Measurements from ENCODE around the gene WDTC1. TPM values are rescaled to one million over a fixed set of nuclear protein-coding genes. Genes with fewer than 3 reads are reported as not detected.

WDTC1 gene
- total and polyA plus RNA-seq, 2 of the 13 experiments (the other 11 are each of a cell fraction or from before 2014, with no cell fraction given), result 5.5 TPM

DNA sequence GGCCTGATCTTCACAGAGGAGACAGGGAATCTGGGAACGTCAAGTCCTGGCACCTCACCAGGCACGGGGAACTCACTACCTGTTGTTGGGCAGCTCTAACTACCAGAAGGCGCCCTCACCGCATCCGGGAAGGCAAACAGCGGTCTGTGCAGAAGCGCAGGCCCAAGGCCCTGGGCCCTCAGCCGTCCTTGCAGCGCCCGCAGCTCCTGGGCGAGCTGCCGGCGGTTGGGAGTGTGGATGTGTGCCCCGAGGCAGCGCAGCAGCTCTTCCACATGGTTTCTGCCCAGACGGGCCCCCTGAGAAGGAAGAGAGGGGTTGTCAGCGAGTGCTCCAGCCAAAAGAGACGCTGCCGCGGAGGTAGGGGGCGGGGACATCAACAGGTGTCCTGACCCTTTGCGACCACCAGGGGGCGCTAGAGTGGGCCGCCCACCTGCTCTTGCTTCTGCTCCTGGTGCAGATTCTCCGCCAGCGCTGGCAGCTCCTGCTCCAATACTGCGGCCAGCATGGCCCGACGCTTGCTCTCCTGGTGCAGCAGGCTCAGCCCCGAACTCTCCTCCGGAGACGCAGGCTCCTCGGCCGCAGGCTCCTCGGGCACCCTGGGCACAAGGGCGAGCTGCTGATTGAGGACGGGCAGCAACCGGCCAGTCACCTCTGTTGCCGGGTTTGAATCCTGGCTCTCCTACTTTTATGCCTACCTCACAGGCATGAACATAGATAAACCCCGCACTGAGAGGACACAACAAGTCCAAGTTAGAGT lies 123.0 kb downstream of the WDTC1 start (continued):
- TF ChIP-seq, protein P1, sequence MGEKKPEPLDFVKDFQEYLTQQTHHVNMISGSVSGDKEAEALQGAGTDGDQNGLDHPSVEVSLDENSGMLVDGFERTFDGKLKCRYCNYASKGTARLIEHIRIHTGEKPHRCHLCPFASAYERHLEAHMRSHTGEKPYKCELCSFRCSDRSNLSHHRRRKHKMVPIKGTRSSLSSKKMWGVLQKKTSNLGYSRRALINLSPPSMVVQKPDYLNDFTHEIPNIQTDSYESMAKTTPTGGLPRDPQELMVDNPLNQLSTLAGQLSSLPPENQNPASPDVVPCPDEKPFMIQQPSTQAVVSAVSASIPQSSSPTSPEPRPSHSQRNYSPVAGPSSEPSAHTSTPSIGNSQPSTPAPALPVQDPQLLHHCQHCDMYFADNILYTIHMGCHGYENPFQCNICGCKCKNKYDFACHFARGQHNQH (CRISPR knock-in tag; IDR thresholded peaks at IDR 0.05), result peak; percentile 29; the same call in 1 of the 2 replicates
- TF ChIP-seq GABPB1 (CRISPR knock-in tag; IDR thresholded peaks at IDR 0.05) (peak; percentile 34; the same call in 1 of the 2 replicates), ZNF33A (CRISPR knock-in tag; IDR thresholded peaks at IDR 0.05; ENCODE audit: borderline replicate concordance) (no peak), NFYB (CRISPR knock-in tag; IDR thresholded peaks at IDR 0.05) (no peak), FOXO1 (CRISPR knock-in tag; IDR thresholded peaks at IDR 0.05) (0 out of 2 replicates have a peak, but pooled peaks have one; percentile 17), ZNF790 (CRISPR knock-in tag; IDR thresholded peaks at IDR 0.05; ENCODE audit: borderline replicate concordance) (no peak), RXRB (CRISPR knock-in tag; IDR thresholded peaks at IDR 0.05; ENCODE audit: borderline replicate concordance) (0 out of 2 replicates have a peak, but pooled peaks have one; percentile 15), ZNF234 (CRISPR knock-in tag; conservative IDR thresholded peaks at IDR 0.05) (no peak), JDP2 (CRISPR knock-in tag; IDR thresholded peaks at IDR 0.05; ENCODE audit: borderline replicate concordance) (no peak), NFE2L1 (CRISPR knock-in tag; IDR thresholded peaks at IDR 0.05; ENCODE audit: borderline replicate concordance) (no peak), ZFX (CRISPR knock-in tag; IDR thresholded peaks at IDR 0.05; ENCODE audit: low read depth) (peak; percentile 36), RORA (CRISPR knock-in tag; IDR thresholded peaks at IDR 0.05) (no peak), NR2C2 (CRISPR knock-in tag; IDR thresholded peaks at IDR 0.05; ENCODE audit: borderline replicate concordance) (no peak), ZMYM3 (CRISPR knock-in tag; IDR thresholded peaks at IDR 0.05) (0 out of 2 replicates have a peak, but pooled peaks have one; percentile 9), SALL1 (CRISPR knock-in tag; IDR thresholded peaks at IDR 0.05) (no peak; the same call in 1 of the 2 replicates), RAD21 (CRISPR knock-in tag; IDR thresholded peaks at IDR 0.05) (peak; percentile 85), YY1 (IDR thresholded peaks at IDR 0.05; ENCODE audit: insufficient read depth, insufficient replicate concordance, low read depth, low read length) (peak; percentile 18), CEBPB (IDR thresholded peaks at IDR 0.05; ENCODE audit: borderline replicate concordance, low read depth, low read length) (no peak), CEBPG (CRISPR knock-in tag; IDR thresholded peaks at IDR 0.05) (no peak), ZNF33B (CRISPR knock-in tag; IDR thresholded peaks at IDR 0.05) (no peak), ZNF607 (CRISPR knock-in tag; IDR thresholded peaks at IDR 0.05; ENCODE audit: borderline replicate concordance) (peak; percentile 85)
- TF ChIP-seq, protein P2, sequence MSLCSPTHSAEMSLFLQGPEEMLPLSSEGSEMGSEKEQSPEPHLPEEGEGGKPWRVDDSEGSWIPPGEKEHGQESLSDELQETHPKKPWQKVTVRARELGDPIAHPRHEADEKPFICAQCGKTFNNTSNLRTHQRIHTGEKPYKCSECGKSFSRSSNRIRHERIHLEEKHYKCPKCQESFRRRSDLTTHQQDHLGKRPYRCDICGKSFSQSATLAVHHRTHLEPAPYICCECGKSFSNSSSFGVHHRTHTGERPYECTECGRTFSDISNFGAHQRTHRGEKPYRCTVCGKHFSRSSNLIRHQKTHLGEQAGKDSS (CRISPR knock-in tag; IDR thresholded peaks at IDR 0.05; ENCODE audit: borderline replicate concordance, low read depth), result peak; percentile 57; the same call in 1 of the 2 replicates
- TF ChIP-seq, protein P3, sequence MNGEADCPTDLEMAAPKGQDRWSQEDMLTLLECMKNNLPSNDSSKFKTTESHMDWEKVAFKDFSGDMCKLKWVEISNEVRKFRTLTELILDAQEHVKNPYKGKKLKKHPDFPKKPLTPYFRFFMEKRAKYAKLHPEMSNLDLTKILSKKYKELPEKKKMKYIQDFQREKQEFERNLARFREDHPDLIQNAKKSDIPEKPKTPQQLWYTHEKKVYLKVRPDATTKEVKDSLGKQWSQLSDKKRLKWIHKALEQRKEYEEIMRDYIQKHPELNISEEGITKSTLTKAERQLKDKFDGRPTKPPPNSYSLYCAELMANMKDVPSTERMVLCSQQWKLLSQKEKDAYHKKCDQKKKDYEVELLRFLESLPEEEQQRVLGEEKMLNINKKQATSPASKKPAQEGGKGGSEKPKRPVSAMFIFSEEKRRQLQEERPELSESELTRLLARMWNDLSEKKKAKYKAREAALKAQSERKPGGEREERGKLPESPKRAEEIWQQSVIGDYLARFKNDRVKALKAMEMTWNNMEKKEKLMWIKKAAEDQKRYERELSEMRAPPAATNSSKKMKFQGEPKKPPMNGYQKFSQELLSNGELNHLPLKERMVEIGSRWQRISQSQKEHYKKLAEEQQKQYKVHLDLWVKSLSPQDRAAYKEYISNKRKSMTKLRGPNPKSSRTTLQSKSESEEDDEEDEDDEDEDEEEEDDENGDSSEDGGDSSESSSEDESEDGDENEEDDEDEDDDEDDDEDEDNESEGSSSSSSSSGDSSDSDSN (CRISPR knock-in tag; IDR thresholded peaks at IDR 0.05), result no peak
- TF ChIP-seq, protein P4, sequence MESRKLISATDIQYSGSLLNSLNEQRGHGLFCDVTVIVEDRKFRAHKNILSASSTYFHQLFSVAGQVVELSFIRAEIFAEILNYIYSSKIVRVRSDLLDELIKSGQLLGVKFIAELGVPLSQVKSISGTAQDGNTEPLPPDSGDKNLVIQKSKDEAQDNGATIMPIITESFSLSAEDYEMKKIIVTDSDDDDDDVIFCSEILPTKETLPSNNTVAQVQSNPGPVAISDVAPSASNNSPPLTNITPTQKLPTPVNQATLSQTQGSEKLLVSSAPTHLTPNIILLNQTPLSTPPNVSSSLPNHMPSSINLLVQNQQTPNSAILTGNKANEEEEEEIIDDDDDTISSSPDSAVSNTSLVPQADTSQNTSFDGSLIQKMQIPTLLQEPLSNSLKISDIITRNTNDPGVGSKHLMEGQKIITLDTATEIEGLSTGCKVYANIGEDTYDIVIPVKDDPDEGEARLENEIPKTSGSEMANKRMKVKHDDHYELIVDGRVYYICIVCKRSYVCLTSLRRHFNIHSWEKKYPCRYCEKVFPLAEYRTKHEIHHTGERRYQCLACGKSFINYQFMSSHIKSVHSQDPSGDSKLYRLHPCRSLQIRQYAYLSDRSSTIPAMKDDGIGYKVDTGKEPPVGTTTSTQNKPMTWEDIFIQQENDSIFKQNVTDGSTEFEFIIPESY (CRISPR knock-in tag; IDR thresholded peaks at IDR 0.05), result peak; percentile 89
